Vagina (tissue), 2 donors: ENCODE results near the gene ECM1.

Source experiments
- POLR2A ChIP-seq, 2 donors: fragments of 450-650 bp; IDR thresholded peaks; one replicate each; pipeline ENCODE4 v1.6.1; 2017; ENCODE audit warnings: antibody characterized with exemption in 2 of 2, mild to moderate bottlenecking in 2 of 2, moderate library complexity in 2 of 2
- POLR2AphosphoS5 ChIP-seq, 2 donors: sonication (generic); formaldehyde crosslinking; IDR thresholded peaks; one replicate each; pipeline ENCODE4 v1.9.0; 2017; ENCODE audit warnings: antibody characterized with exemption in 2 of 2, mild to moderate bottlenecking in 2 of 2, low read depth in 1 of 2; ENCODE audit not compliant: insufficient read depth in 1 of 2
- TF ChIP-seq, protein P1 (sequence below), 3 experiments: fragments of 450-650 bp in 2 of 3; fragments of 200-600 bp in 1 of 3; sonication (generic) in 1 of 3; IDR thresholded peaks; one replicate each; pipeline ENCODE4 v1.5.1; 2017 to 2019; ENCODE audit warnings: antibody characterized with exemption in 3 of 3, mild to moderate bottlenecking in 2 of 3, moderate library complexity in 2 of 3

DNA sequence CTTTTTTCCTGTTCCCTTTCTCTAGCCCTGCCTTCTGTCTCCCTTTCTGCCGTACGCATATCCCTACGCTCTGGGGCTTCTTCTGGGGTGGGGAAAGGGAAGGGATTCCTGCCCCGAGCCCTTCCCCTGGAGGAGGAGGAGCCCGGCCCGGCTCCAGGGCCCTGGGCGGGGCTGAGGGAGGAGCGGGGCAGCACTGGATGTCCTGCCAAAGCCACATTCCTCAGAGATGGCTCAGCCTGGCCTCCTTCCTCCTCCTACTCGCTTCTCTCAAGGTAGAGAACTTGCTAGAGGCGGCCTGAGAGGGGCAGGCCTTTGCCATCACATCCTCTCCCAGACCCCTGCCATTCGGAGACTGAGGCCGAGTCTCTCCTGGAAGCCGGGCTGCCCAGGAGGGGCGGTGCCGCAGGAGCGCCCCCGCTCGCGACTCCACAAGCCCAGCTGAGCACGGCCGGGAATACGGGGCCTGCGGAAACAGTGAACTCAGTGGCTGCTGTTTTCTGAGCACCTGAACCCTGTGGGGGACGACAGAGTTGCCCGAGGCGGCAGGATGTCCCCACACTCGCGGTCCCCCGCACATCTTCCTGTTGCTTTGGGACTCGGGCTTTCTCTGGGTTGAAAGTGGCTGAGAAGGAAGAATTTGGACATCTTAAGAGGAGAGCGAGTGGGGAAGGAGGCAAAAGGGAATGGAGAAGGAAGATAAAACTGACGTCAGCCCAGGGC is 53.5 kb downstream of the ECM1 start:
- peak in 1 of 2 donors; percentile 88 for TF ChIP-seq POLR2A (IDR thresholded peaks at IDR 0.05)
- TF ChIP-seq, protein P1, sequence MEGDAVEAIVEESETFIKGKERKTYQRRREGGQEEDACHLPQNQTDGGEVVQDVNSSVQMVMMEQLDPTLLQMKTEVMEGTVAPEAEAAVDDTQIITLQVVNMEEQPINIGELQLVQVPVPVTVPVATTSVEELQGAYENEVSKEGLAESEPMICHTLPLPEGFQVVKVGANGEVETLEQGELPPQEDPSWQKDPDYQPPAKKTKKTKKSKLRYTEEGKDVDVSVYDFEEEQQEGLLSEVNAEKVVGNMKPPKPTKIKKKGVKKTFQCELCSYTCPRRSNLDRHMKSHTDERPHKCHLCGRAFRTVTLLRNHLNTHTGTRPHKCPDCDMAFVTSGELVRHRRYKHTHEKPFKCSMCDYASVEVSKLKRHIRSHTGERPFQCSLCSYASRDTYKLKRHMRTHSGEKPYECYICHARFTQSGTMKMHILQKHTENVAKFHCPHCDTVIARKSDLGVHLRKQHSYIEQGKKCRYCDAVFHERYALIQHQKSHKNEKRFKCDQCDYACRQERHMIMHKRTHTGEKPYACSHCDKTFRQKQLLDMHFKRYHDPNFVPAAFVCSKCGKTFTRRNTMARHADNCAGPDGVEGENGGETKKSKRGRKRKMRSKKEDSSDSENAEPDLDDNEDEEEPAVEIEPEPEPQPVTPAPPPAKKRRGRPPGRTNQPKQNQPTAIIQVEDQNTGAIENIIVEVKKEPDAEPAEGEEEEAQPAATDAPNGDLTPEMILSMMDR (IDR thresholded peaks at IDR 0.05) = peak in 1 of 3 experiments; percentile 16
- TF ChIP-seq POLR2AphosphoS5 (IDR thresholded peaks at IDR 0.05; ENCODE audit: insufficient read depth in 1 of 2, low read depth in 1 of 2) = peak; percentile 98 to 99
